CD14-positive monocyte (primary cell): Measurements from ENCODE around the gene PLIN3. TPM values are rescaled to one million over a fixed set of nuclear protein-coding genes. Genes with fewer than 3 reads are reported as not detected.
"Not testable (repeated sequence)": the region's sequence is repeated elsewhere in the genome, so short reads cannot be mapped to it uniquely, and the experiment has no call there.

Experiments
- DNase-seq, 3 donors: peaks; one replicate each; pipeline ENCODE4 v3.0.0-alpha.2; 2011 to 2022
- H2AFZ ChIP-seq: 2 replicates; pipeline ENCODE4 v1.6.0; 2012; ENCODE audit warnings: mild to moderate bottlenecking, low read depth, low read length, inconsistent platforms; ENCODE audit not compliant: insufficient read depth, poor library complexity, severe bottlenecking
- H3K27ac ChIP-seq, 2 donors: 1 replicate in 1 of 2; 2 replicates in 1 of 2; pipeline ENCODE4 v1.5.1; 2012 to 2013; ENCODE audit warnings: low read length in 2 of 2, control low read depth in 1 of 2, inconsistent platforms in 1 of 2, low read depth in 1 of 2, mild to moderate bottlenecking in 1 of 2
- H3K27me3 ChIP-seq, 2 donors: one replicate each; pipeline versions ENCODE4 v1.6.0 to v1.6.1; 2011 to 2013; ENCODE audit warnings: low read length in 2 of 2; ENCODE audit not compliant: control insufficient read depth in 2 of 2, insufficient read depth in 2 of 2
- H3K36me3 ChIP-seq, 2 donors: replicated peaks in 1 of 2; 1 replicate in 1 of 2; 2 replicates in 1 of 2; pipeline versions ENCODE4 v1.5.1 to v1.6.1; 2012 to 2013; ENCODE audit warnings: low read length in 2 of 2, control low read depth in 1 of 2, inconsistent platforms in 1 of 2, mild to moderate bottlenecking in 1 of 2; ENCODE audit not compliant: insufficient read depth in 2 of 2, control insufficient read depth in 1 of 2
- H3K4me1 ChIP-seq, 2 donors: 1 replicate in 1 of 2; 2 replicates in 1 of 2; pipeline versions ENCODE4 v1.5.1 to v1.6.1; 2012 to 2013; ENCODE audit warnings: low read length in 2 of 2, control low read depth in 1 of 2, inconsistent platforms in 1 of 2, mild to moderate bottlenecking in 1 of 2, moderate library complexity in 1 of 2; ENCODE audit not compliant: insufficient read depth in 2 of 2, control insufficient read depth in 1 of 2
- H3K4me2 ChIP-seq: replicated peaks from 2 replicates; pipeline ENCODE3; 2012; ENCODE audit warnings: low read length, moderate library complexity, mild to moderate bottlenecking; ENCODE audit not compliant: poor library complexity, severe bottlenecking; ENCODE audit errors: extremely low read depth
- H3K4me3 ChIP-seq, 3 experiments: fragments of 200-600 bp in 1 of 3; sonication (generic) in 1 of 3; replicated peaks in 1 of 3; 1 replicate in 2 of 3; 2 replicates in 1 of 3; pipeline ENCODE4 v1.5.1; 2011 to 2013; ENCODE audit warnings: low read length in 3 of 3, mild to moderate bottlenecking in 3 of 3, control low read depth in 2 of 3, low read depth in 2 of 3, inconsistent platforms in 1 of 3, moderate library complexity in 1 of 3
- H3K79me2 ChIP-seq: 2 replicates; pipeline ENCODE4 v1.6.0; 2012; ENCODE audit warnings: mild to moderate bottlenecking, control low read depth, inconsistent platforms, low read length, moderate library complexity; ENCODE audit not compliant: insufficient read depth
- H3K9ac ChIP-seq: 2 replicates; pipeline ENCODE4 v1.6.0; 2017; ENCODE audit warnings: low read length, mild to moderate bottlenecking; ENCODE audit not compliant: insufficient read depth, poor library complexity, severe bottlenecking
- H3K9me3 ChIP-seq, 2 donors: replicated peaks in 1 of 2; 1 replicate in 1 of 2; 2 replicates in 1 of 2; pipeline versions ENCODE4 v1.5.1 to v1.6.1; 2012 to 2013; ENCODE audit warnings: low read length in 2 of 2, control low read depth in 1 of 2; ENCODE audit not compliant: control insufficient read depth in 1 of 2, insufficient read depth in 1 of 2
- H4K20me1 ChIP-seq: 2 replicates; pipeline ENCODE4 v1.6.0; 2012; ENCODE audit warnings: mild to moderate bottlenecking, low read length, control low read depth, moderate library complexity; ENCODE audit not compliant: insufficient read depth
- H3K27ac Mint-ChIP-seq, 7 donors: one replicate each; pipeline ENCODE4 v1.8.0; 2020; ENCODE audit warnings: mild to moderate bottlenecking in 7 of 7, mixed read lengths in 7 of 7, moderate library complexity in 6 of 7, inconsistent platforms in 2 of 7
- H3K27me3 Mint-ChIP-seq, 3 donors: one replicate each; pipeline ENCODE4 v1.8.0; 2021 to 2022; ENCODE audit warnings: low read depth in 3 of 3, mild to moderate bottlenecking in 3 of 3, mixed read lengths in 3 of 3, moderate library complexity in 3 of 3, inconsistent platforms in 1 of 3
- H3K36me3 Mint-ChIP-seq, 2 donors: one replicate each; pipeline ENCODE4 v1.8.0; 2020; ENCODE audit warnings: mixed read lengths in 2 of 2, inconsistent platforms in 1 of 2, mild to moderate bottlenecking in 1 of 2
- H3K4me1 Mint-ChIP-seq: one replicate; pipeline ENCODE4 v1.8.0; 2020; ENCODE audit warnings: mild to moderate bottlenecking, mixed read lengths
- H3K4me3 Mint-ChIP-seq, 2 donors: one replicate each; pipeline ENCODE4 v1.8.0; 2020; ENCODE audit warnings: mild to moderate bottlenecking in 2 of 2, mixed read lengths in 2 of 2, moderate library complexity in 1 of 2
- H3K9me3 Mint-ChIP-seq, 7 donors: one replicate each; pipeline ENCODE4 v1.8.0; 2020 to 2022; ENCODE audit warnings: mixed read lengths in 7 of 7, mild to moderate bottlenecking in 6 of 7, moderate library complexity in 6 of 7, inconsistent platforms in 2 of 7
- CTCF ChIP-seq: fragments of 200-600 bp; IDR thresholded peaks from one replicate; pipeline ENCODE4 v1.8.0; 2022; ENCODE audit warnings: antibody characterized with exemption, mild to moderate bottlenecking
- WGBS: methylation state at CpG from one replicate; pipeline ENCODE4 v1.1.5; 2013; ENCODE audit warnings: missing lambda C conversion rate; ENCODE audit not compliant: insufficient coverage; 5-methylcytosine and 5-hydroxymethylcytosine counted together
- intact Hi-C, 2 donors: fragments of 100-400 bp; cut with micrococcal nuclease; formaldehyde crosslinking; loops; one replicate each; pipeline versions ENCODE4 v1.15.0 to v1.15.1; 2023
- polyA plus RNA-seq, 3 donors: library from polyadenylated mRNA; depleted of rRNA in 1 of 3; unstranded in 2 of 3; stranded (reverse) in 1 of 3; fragments of 300-500 nt in 2 of 3; fragments of >200 nt in 1 of 3; fragmentation: Illumina TruSeq in 2 of 3; gene quantifications; 1 replicate in 2 of 3; 2 replicates in 1 of 3; pipeline ENCODE4 v1.2.3, GENCODE V29; 2012 to 2021

The PLIN3 gene
- polyA plus RNA-seq, 3 donors: 78.8 to 151 (median 138) TPM

DNA sequence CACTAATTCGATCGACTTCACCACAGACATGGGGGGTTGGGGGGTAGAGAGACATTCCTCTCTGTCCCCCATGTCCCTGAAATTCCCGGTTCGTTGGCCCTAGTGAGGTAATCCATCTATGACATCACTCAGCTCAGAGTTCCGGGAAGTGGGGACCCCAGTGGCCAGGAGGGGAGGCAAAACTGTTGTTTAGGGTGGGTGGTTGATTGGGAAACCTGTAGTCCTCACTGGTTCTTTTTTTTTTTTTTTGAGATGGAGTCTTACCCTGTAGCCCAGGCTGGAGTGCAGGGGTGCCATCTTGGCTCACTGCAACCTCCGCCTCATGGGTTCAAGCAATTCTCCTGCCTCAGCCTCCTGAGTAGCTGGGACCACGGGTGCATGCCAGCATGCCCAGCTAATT lies 35.3 kb upstream of the PLIN3 start, which contains the start of gene ARRDC5:
TSS of gene ARRDC5 (minus strand) at position 101 of the 400 bp plus-strand sequence. CDS start at position 30, 71 bp downstream.
- no peak within 1 kb of the TSS for H3K4me3 ChIP-seq
- no peak for TF ChIP-seq CTCF
- peaks cover 15 to 26% of the 10 kb centered on the region in 2 donors for H3K4me1 ChIP-seq
- peak within 1 kb of the TSS in 1 of 2 donors; percentile 3 for H3K27ac ChIP-seq
- no peak within 1 kb of the TSS for H3K4me2 ChIP-seq
- no peaks in the 10 kb centered on the region for H3K9me3 ChIP-seq
- intact Hi-C loops: no loop called here
- H3K9ac ChIP-seq: no peak within 1 kb of the TSS
- no peak within 1 kb of the TSS for H2AFZ ChIP-seq
- H3K36me3 ChIP-seq: peaks cover 0 to 6% of the 10 kb centered on the region in 2 donors
- peaks cover 0 to 7% (median 0%) of the 10 kb centered on the region in 7 donors for H3K9me3 Mint-ChIP-seq
- WGBS: 67% methylated on average over 1 of the region's 7 CpGs
- peaks cover 32% of the 10 kb centered on the region for H3K4me1 Mint-ChIP-seq
- H4K20me1 ChIP-seq: peaks cover 27% of the 10 kb centered on the region
- no peaks in the 10 kb centered on the region for H3K27me3 ChIP-seq
- no peak within 1 kb of the TSS for H3K4me3 Mint-ChIP-seq
- H3K36me3 Mint-ChIP-seq: peaks cover 8 to 10% of the 10 kb centered on the region in 2 donors
- peak within 1 kb of the TSS in 3 of 7 donors; percentile 23 to 81 (median 76) for H3K27ac Mint-ChIP-seq
- H3K27me3 Mint-ChIP-seq: no peaks in the 10 kb centered on the region
- H3K79me2 ChIP-seq: peaks cover 4% of the 10 kb centered on the region
- DNase-seq: no peak

DNA sequence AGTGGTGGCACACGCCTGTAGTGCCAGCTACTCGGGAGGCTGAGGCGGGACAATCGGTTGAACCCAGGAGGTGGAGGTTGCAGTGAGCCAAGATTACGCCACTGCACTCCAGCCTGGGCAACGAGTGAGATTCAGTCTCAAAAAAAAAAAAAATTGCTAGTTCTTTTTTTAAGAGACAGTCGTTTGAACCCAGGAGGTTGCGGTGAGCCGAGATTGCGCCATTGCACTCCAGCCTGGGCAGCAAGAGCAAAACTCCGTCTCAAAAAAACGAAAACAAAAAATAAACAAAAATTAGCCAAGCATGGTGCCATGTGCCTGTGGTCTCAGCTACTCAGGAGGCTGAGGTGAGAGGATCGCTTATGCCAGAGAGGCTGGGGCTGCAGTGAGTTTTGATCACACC lies 33.4 kb upstream of the PLIN3 start:
- intact Hi-C loops, H3K9ac ChIP-seq, H3K36me3 ChIP-seq, H3K4me2 ChIP-seq, H3K79me2 ChIP-seq, H2AFZ ChIP-seq, H3K36me3 Mint-ChIP-seq, H3K27me3 Mint-ChIP-seq, H3K27me3 ChIP-seq, H3K9me3 Mint-ChIP-seq, H3K9me3 ChIP-seq: not testable (repeated sequence)
- Histone ChIP-seq H3K4me1 (peaks cover 27 to 44% of the 10 kb centered on the region in 2 donors), H4K20me1 (peaks cover 18% of the 10 kb centered on the region), H3K27ac (peak overlapping the region; percentile 55 to 70), H3K4me3 (peak overlapping the region in 1 of 3 experiments; percentile 11)
- Mint-ChIP-seq H3K4me3 (peak overlapping the region in 1 of 2 donors; percentile 31), H3K4me1 (peaks cover 45% of the 10 kb centered on the region), H3K27ac (peak overlapping the region; percentile 22 to 89 (median 71))
- DNase-seq: peak in 2 of 3 donors; percentile 10 to 30
- WGBS: 0% methylated on average over 3 of the region's 13 CpGs
